HepG2 (cell line): ENCODE measurements around the gene LAG3. TPM values are rescaled to one million over a fixed set of nuclear protein-coding genes. Genes with fewer than 3 reads are reported as not detected.

Experiments
- ATRX ChIP-seq: sonication (generic); formaldehyde crosslinking; IDR thresholded peaks from 2 replicates; pipeline ENCODE4 v1.4.0; 2020; ENCODE audit warnings: missing genetic modification reagents, borderline replicate concordance
- ERF ChIP-seq: IDR thresholded peaks from 2 replicates; pipeline ENCODE4 v1.6.1; 2018; ENCODE audit warnings: missing biosample characterization, missing genetic modification reagents
- HMGXB4 ChIP-seq, 2 experiments: sonication (generic) in 1 of 2; formaldehyde crosslinking in 1 of 2; IDR thresholded peaks; 2 replicates each; pipeline versions ENCODE4 v1.4.0 to v1.6.1; 2018 to 2020; ENCODE audit warnings: missing genetic modification reagents in 2 of 2, borderline replicate concordance in 1 of 2, low read depth in 1 of 2, mild to moderate bottlenecking in 1 of 2, missing biosample characterization in 1 of 2
- HNF4A ChIP-seq: sonication (generic); formaldehyde crosslinking; IDR thresholded peaks from 2 replicates; pipeline ENCODE4 v1.4.0; 2020; ENCODE audit warnings: missing genetic modification reagents
- KLF15 ChIP-seq: sonication (generic); formaldehyde crosslinking; IDR thresholded peaks from 2 replicates; pipeline ENCODE4 v1.8.1; 2023; ENCODE audit warnings: borderline replicate concordance, mild to moderate bottlenecking, inconsistent platforms, missing genetic modification reagents, mixed read lengths
- MAFF ChIP-seq: IDR thresholded peaks from 2 replicates; pipeline ENCODE4 v1.6.1; 2011; ENCODE audit warnings: low read depth, low read length, improper control_type of control experiment
- NFYB ChIP-seq: sonication (generic); formaldehyde crosslinking; IDR thresholded peaks from 2 replicates; pipeline ENCODE4 v1.4.0; 2020; ENCODE audit warnings: missing genetic modification reagents
- TFDP1 ChIP-seq: IDR thresholded peaks from 2 replicates; pipeline ENCODE4 v1.6.1; 2016; ENCODE audit warnings: missing compliant biosample characterization, missing genetic modification reagents, borderline replicate concordance
- YY1 ChIP-seq: IDR thresholded peaks from 2 replicates; pipeline ENCODE4 v1.6.1; 2011; ENCODE audit warnings: low read length, low read depth, moderate library complexity, mild to moderate bottlenecking; ENCODE audit not compliant: insufficient read depth, insufficient replicate concordance
- ZNF275 ChIP-seq: sonication (generic); formaldehyde crosslinking; IDR thresholded peaks from 2 replicates; pipeline ENCODE4 v1.8.0; 2022; ENCODE audit warnings: missing genetic modification reagents, mild to moderate bottlenecking, inconsistent platforms, borderline replicate concordance
- ZNF280D ChIP-seq: sonication (generic); formaldehyde crosslinking; IDR thresholded peaks from 2 replicates; pipeline ENCODE4 v1.5.1; 2020; ENCODE audit warnings: mild to moderate bottlenecking, missing genetic modification reagents
- ZNF3 ChIP-seq: IDR thresholded peaks from 2 replicates; pipeline ENCODE4 v1.7.0; 2017; ENCODE audit warnings: inconsistent platforms
- ZNF33A ChIP-seq: sonication (generic); formaldehyde crosslinking; IDR thresholded peaks from 2 replicates; pipeline ENCODE4 v1.5.1; 2020; ENCODE audit warnings: missing genetic modification reagents, mild to moderate bottlenecking, moderate library complexity, borderline replicate concordance
- ZNF576 ChIP-seq: sonication (generic); formaldehyde crosslinking; IDR thresholded peaks from 2 replicates; pipeline ENCODE4 v1.4.0; 2020; ENCODE audit warnings: mild to moderate bottlenecking, missing genetic modification reagents
- ZNF703 ChIP-seq: sonication (generic); formaldehyde crosslinking; IDR thresholded peaks from 2 replicates; pipeline ENCODE4 v1.5.1; 2020; ENCODE audit warnings: missing genetic modification reagents, mild to moderate bottlenecking, moderate library complexity, borderline replicate concordance
- ZNF773 ChIP-seq: sonication (generic); formaldehyde crosslinking; IDR thresholded peaks from 2 replicates; pipeline ENCODE4 v1.4.0; 2020; ENCODE audit warnings: missing genetic modification reagents, borderline replicate concordance
- ZUFSP ChIP-seq: sonication (generic); formaldehyde crosslinking; IDR thresholded peaks from 2 replicates; pipeline ENCODE4 v1.9.0; 2021; ENCODE audit warnings: missing genetic modification reagents, mild to moderate bottlenecking, borderline replicate concordance
- polyA plus RNA-seq, 8 experiments: library from polyadenylated mRNA; depleted of rRNA in 3 of 8; stranded (reverse) in 7 of 8; unstranded in 1 of 8; fragments of >200 nt; fragmentation: Illumina TruSeq in 4 of 8; extraction: Trizol in 4 of 8; gene quantifications; 2 replicates each; pipeline versions ENCODE4 v1.2.1 to v1.2.3, GENCODE V29; 2011 to 2016; ENCODE audit warnings: low read depth in 4 of 8, missing spikeins in 1 of 8, mixed read lengths in 1 of 8; ENCODE audit not compliant: insufficient read depth in 1 of 8
- total RNA-seq, 5 experiments: library from RNA; depleted of rRNA; stranded (reverse); fragments of >200 nt; fragmentation: Illumina TruSeq; extraction: Trizol; gene quantifications; 2 replicates each; pipeline ENCODE4 v1.2.3, GENCODE V29; 2016; ENCODE audit warnings: low read depth in 1 of 5

The LAG3 gene
- total and polyA plus RNA-seq, 2 of the 13 experiments (the other 11 are each of a cell fraction or from before 2014, with no cell fraction given), result 0.11 to 0.26 TPM

GRCh38 chr12:6752921-6753771 is 19.2 kb upstream of the LAG3 start, which contains the start of gene MLF2 (continued):
- TF ChIP-seq NFYB, result peak; percentile 29; the same call in 1 of the 2 replicates
- TF ChIP-seq ZNF33A (CRISPR knock-in tag), result no peak
- TF ChIP-seq ZUFSP (CRISPR knock-in tag), result no peak
- TF ChIP-seq ZNF703 (CRISPR knock-in tag), result no peak; the same call in 1 of the 2 replicates
- TF ChIP-seq ZNF3 (CRISPR knock-in tag), result peak; percentile 20; the same call in 1 of the 2 replicates
- TF ChIP-seq TFDP1 (CRISPR knock-in tag), result 0 out of 2 replicates have a peak, but pooled peaks have one; percentile 39
- TF ChIP-seq ZNF773, result no peak
- TF ChIP-seq ZNF280D (CRISPR knock-in tag), result peak; percentile 55; the same call in 1 of the 2 replicates
- no peak for TF ChIP-seq ZNF275 (CRISPR knock-in tag)
- TF ChIP-seq ERF (CRISPR knock-in tag), result peak; percentile 70; the same call in 1 of the 2 replicates
- 0 out of 2 replicates have a peak, but pooled peaks have one; percentile 72 for TF ChIP-seq ZNF576 (CRISPR knock-in tag)
- peak; percentile 43 for TF ChIP-seq YY1
- peak; percentile 73 to 95 for TF ChIP-seq HMGXB4 (CRISPR knock-in tag; IDR thresholded peaks at IDR 0.05; ENCODE audit: borderline replicate concordance in 1 of 2, low read depth in 1 of 2)
- 0 out of 2 replicates have a peak, but pooled peaks have one; percentile 3 for TF ChIP-seq HNF4A
- TF ChIP-seq MAFF, result no peak
- TF ChIP-seq ATRX, result no peak
- no peak; the same call in 1 of the 2 replicates for TF ChIP-seq KLF15
